ENCODE results near the gene PTPRQ.

- TF ChIP-seq POLR2A (IDR thresholded peaks at IDR 0.05) (no peak), CTCF (IDR thresholded peaks at IDR 0.05) (no peak), POLR2AphosphoS5 (IDR thresholded peaks at IDR 0.05) (no peak)
Measured at GRCh38 chr12:80698256-80698655, 254.2 kb downstream of the PTPRQ start.

Measured in prostate gland (tissue), 2 donors.